Psoas muscle (tissue), 8 donors: ENCODE results near the gene FAS. TPM values are rescaled to one million over a fixed set of nuclear protein-coding genes. Genes with fewer than 3 reads are reported as not detected.

Experiments
- ATAC-seq, 4 donors: fragments of 200-7000 bp; cut with Tn5 transposase; one replicate each; pipeline ENCODE4 v1.9.1; 2020; ENCODE audit warnings: moderate library complexity in 3 of 4, mild to moderate bottlenecking in 2 of 4
- DNase-seq, 2 donors: peaks; one replicate each; pipeline ENCODE4 v3.0.0-alpha.2; 2020
- H3K27ac ChIP-seq: fragments of 200-600 bp; one replicate; pipeline ENCODE4 v1.8.0; 2022
- H3K27me3 ChIP-seq, 3 donors: fragments of 200-600 bp in 1 of 3; one replicate each; pipeline versions ENCODE4 v1.6.1 to v1.8.0; 2013 to 2022; ENCODE audit warnings: low read length in 2 of 3, mild to moderate bottlenecking in 2 of 3, moderate library complexity in 1 of 3; ENCODE audit not compliant: insufficient read depth in 3 of 3
- H3K36me3 ChIP-seq, 2 donors: fragments of 200-600 bp in 1 of 2; one replicate each; pipeline versions ENCODE4 v1.6.1 to v1.8.0; 2013 to 2022; ENCODE audit warnings: low read depth in 1 of 2, mild to moderate bottlenecking in 1 of 2, moderate library complexity in 1 of 2; ENCODE audit not compliant: insufficient read depth in 1 of 2
- H3K4me1 ChIP-seq: fragments of 200-600 bp; one replicate; pipeline ENCODE4 v1.8.0; 2022
- H3K4me3 ChIP-seq: fragments of 200-600 bp; one replicate; pipeline ENCODE4 v1.8.0; 2022; ENCODE audit warnings: mild to moderate bottlenecking
- H3K9me3 ChIP-seq: fragments of 200-600 bp; one replicate; pipeline ENCODE4 v1.8.0; 2022
- WGBS, 3 donors: extraction: QIAGEN DNeasy Blood & Tissue Kit; methylation state at CpG; one replicate each; pipeline versions ENCODE4 v1.1.6 to v1.1.7; 2013; 5-methylcytosine and 5-hydroxymethylcytosine counted together
- intact Hi-C, 2 donors: fragments of 100-400 bp; cut with DNase I; formaldehyde crosslinking; loops; one replicate each; pipeline versions ENCODE4 v1.11.0 to v1.14.2; 2022
- polyA plus RNA-seq, 3 donors: library from polyadenylated mRNA; stranded (reverse); fragments of 200-250 nt; gene quantifications; one replicate each; pipeline ENCODE4 v1.2.3, GENCODE V29; 2013
- total RNA-seq, 4 donors: library from RNA; stranded (reverse); fragmentation: NEBNext Ultra II Directional in 2 of 4; extraction: Animal tissue kit (Norgen Biotek cat#: 25700) in 2 of 4; gene quantifications; one replicate each; pipeline versions ENCODE4 v1.2.1 to v1.2.4, GENCODE V29; 2021 to 2023
- TF ChIP-seq, protein P1 (sequence below): fragments of 200-600 bp; IDR thresholded peaks from one replicate; pipeline ENCODE4 v1.8.0; 2022; ENCODE audit warnings: antibody characterized with exemption
- donor health status: healthy with polysubstance abuse.
- donor health status: DM: no; HTN: no; CAD: no; lungs with moderate emphysema.
- donor health status: Bipolar disorder and iron deficiency.
- donor health status: healthy.
- donor health status: DM: yes; HTN: yes; CAD: no.
- donor health status: DM: no; HTN: no; CAD: no.
- donor health status: DM: no; HTN: no; CAD: no.
- donor health status: DM: yes; HTN: yes; CAD: no.

FAS gene
- total and polyA plus RNA-seq, 7 donors, result 1.1 to 3.8 (median 1.6) TPM

DNA sequence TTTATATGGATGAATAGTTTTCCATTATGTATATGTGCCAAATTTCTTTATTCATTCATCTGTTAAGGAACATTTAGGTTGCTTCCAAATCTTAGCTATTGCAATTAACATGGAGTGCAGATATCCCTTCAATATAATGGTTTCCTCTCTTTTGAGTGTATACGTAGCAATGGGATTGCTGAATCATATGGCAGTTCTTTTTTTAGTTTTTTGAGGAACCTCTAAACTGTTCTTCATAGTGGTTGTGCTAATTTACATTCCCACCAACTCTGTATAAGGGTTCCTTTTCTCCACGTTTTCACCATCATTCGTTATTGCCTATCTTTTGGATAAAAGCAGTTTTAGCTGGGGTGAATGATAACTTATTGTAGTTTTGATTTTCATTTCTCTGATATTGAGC lies 46.5 kb downstream of the FAS start:
- no peak for ATAC-seq
- TF ChIP-seq, protein P1, sequence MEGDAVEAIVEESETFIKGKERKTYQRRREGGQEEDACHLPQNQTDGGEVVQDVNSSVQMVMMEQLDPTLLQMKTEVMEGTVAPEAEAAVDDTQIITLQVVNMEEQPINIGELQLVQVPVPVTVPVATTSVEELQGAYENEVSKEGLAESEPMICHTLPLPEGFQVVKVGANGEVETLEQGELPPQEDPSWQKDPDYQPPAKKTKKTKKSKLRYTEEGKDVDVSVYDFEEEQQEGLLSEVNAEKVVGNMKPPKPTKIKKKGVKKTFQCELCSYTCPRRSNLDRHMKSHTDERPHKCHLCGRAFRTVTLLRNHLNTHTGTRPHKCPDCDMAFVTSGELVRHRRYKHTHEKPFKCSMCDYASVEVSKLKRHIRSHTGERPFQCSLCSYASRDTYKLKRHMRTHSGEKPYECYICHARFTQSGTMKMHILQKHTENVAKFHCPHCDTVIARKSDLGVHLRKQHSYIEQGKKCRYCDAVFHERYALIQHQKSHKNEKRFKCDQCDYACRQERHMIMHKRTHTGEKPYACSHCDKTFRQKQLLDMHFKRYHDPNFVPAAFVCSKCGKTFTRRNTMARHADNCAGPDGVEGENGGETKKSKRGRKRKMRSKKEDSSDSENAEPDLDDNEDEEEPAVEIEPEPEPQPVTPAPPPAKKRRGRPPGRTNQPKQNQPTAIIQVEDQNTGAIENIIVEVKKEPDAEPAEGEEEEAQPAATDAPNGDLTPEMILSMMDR, result no peak
- Histone ChIP-seq H3K4me3 (no peak overlapping the region), H3K36me3 (no peaks in the 10 kb centered on the region), H3K27me3 (no peaks in the 10 kb centered on the region), H3K9me3 (no peaks in the 10 kb centered on the region), H3K4me1 (no peaks in the 10 kb centered on the region), H3K27ac (no peak overlapping the region)
- intact Hi-C loops, result no loop called here
- no peak for DNase-seq
- WGBS, 3 donors, result 84 to 90% (median 87%) methylated on average over 3 of the region's 3 CpGs

DNA sequence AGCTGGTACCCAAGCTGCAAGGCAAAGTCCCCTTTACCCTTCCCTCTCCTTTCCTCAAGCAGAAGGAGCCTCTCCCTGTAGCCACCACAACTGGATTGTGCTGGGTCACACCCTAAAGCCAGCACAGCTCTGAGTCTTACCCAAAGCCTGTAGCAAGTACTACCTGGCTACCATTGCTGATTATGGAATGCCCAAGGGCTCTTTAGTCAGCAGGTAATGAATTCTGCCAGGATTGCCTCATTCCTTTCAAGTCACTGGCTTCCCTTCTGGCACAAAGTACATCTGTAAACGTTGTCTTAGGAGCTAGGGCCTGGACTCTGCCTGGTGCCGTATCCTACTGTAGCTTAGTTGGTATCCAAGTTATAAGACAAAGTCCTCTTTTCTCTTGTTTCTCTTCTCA lies 52.0 kb downstream of the FAS start:
- intact Hi-C loops, result no loop called here
- Histone ChIP-seq H3K36me3 (no peaks in the 10 kb centered on the region), H3K4me3 (no peak overlapping the region), H3K4me1 (no peaks in the 10 kb centered on the region), H3K27ac (no peak overlapping the region), H3K27me3 (no peaks in the 10 kb centered on the region), H3K9me3 (no peaks in the 10 kb centered on the region)
- TF ChIP-seq, protein P1, result no peak
- DNase-seq (no peak), ATAC-seq (no peak)
- 80 to 88% (median 81%) methylated on average over 2 of the region's 2 CpGs for WGBS, 3 donors

DNA sequence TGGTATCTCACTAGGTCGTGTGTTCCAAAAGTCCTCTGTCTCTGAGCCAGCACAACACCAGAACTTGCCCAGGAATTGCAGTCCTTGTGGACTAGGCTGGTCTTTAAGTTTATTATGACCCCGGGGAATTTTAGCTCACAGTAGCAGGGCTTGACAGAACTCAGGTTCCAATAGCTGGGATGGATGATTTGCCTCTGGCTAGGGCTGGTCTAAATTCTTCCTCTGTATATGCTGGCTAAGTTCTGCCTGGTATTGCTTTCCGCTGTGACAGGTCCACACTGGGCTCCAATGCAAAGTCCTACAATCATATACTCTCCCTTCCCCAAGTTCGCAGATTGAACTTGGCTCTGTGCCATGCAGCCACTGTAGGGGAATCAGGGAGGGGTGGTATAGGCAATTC lies 52.5 kb downstream of the FAS start:
- no peak overlapping the region for H3K4me3 ChIP-seq
- DNase-seq (no peak), ATAC-seq (no peak)
- no peaks in the 10 kb centered on the region for H3K27me3 ChIP-seq
- intact Hi-C loops, result no loop called here
- WGBS, 3 donors, result 39 to 75% (median 61%) methylated on average over 4 of the region's 4 CpGs
- no peaks in the 10 kb centered on the region for H3K9me3 ChIP-seq
- TF ChIP-seq, protein P1, result no peak
- H3K36me3 ChIP-seq, result no peaks in the 10 kb centered on the region
- no peak overlapping the region for H3K27ac ChIP-seq
- no peaks in the 10 kb centered on the region for H3K4me1 ChIP-seq

DNA sequence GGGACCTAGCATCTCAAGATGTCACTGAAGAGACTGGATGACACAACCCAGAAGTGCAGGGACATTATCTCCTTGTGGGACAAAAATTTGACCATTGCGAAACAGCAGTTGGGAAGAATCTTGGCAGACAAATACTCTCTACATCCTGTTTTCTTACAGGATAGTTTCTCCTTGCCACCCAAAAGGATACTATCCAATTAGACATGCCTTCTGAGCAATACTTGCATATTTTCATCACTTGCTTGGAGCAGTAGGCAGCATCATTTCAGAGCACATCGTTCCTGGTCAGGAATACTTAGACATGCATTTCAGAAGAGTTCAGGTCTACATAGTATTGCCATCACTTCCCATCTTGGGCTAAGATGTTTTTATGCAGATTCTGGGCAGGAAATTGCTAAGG lies 56.8 kb downstream of the FAS start:
- DNase-seq, result no peak
- Histone ChIP-seq H3K4me1 (no peaks in the 10 kb centered on the region), H3K36me3 (no peaks in the 10 kb centered on the region), H3K9me3 (no peaks in the 10 kb centered on the region), H3K27me3 (no peaks in the 10 kb centered on the region), H3K27ac (no peak overlapping the region), H3K4me3 (no peak overlapping the region)
- 73 to 95% (median 86%) methylated on average over 2 of the region's 2 CpGs for WGBS, 3 donors
- TF ChIP-seq, protein P1, result no peak
- intact Hi-C loops, result no loop called here
- peak in 1 of 4 donors; percentile 27 for ATAC-seq

DNA sequence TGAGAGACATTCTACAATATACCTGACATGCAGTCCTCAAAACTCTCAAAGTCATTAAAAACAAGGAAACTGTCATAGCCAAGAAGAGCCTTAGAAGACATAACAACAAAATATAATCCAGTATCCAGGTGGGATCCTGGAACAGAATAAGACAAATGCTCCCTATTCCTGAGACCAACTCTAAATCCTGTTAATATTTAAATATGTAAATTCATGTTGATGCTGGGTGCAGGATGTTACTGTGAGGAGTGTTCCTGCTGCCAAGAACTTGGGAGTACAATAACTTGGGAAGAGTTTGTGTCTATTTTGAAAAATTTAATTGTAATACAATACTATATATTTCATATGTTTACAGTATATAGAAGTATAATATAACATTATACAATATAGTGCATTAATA lies 61.0 kb downstream of the FAS start:
- Histone ChIP-seq H3K27me3 (no peaks in the 10 kb centered on the region), H3K27ac (no peak overlapping the region), H3K4me3 (no peak overlapping the region), H3K4me1 (no peaks in the 10 kb centered on the region), H3K9me3 (no peaks in the 10 kb centered on the region), H3K36me3 (no peaks in the 10 kb centered on the region)
- intact Hi-C loops, result no loop called here
- TF ChIP-seq, protein P1, result no peak
- ATAC-seq (no peak), DNase-seq (no peak)
